Mesangial cell (primary cell): ENCODE measurements around the gene ABCA2. TPM values are rescaled to one million over a fixed set of nuclear protein-coding genes. Genes with fewer than 3 reads are reported as not detected.

Experiments
- total RNA-seq: library from RNA; depleted of rRNA; stranded (reverse); fragments of >200 nt; gene quantifications from 2 replicates; pipeline ENCODE4 v1.2.3, GENCODE V29; 2015

ABCA2 gene
- total RNA-seq, 1 donor from 2014 or later = 44.4 TPM

Other genes with a start within 250 kb of the ABCA2 start
- 82.4 and 97.8 TPM in 2 replicates for gene TMEM141, start 236.9 kb downstream of the ABCA2 start, total RNA-seq
- gene CCDC183, start 231.9 kb downstream of the ABCA2 start, total RNA-seq = 0.25 TPM in 1 of 2 replicates, not detected in the other
- 117 and 144 TPM in 2 replicates for gene RABL6, start 220.3 kb downstream of the ABCA2 start, total RNA-seq
- 0.81 and 1.5 TPM in 2 replicates for gene AJM1, start 185.8 kb downstream of the ABCA2 start, total RNA-seq
- 109 and 152 TPM in 2 replicates for gene PHPT1, start 178.8 kb downstream of the ABCA2 start, total RNA-seq
- gene MAMDC4, start 175.9 kb downstream of the ABCA2 start, total RNA-seq = 1.8 and 3.2 TPM in 2 replicates
- gene EDF1, start 161.9 kb downstream of the ABCA2 start, total RNA-seq = 325 and 364 TPM in 2 replicates
- 10.9 and 22.7 TPM in 2 replicates for gene TRAF2, start 141.7 kb downstream of the ABCA2 start, total RNA-seq
- gene FBXW5, start 83.5 kb downstream of the ABCA2 start, total RNA-seq = 150 and 168 TPM in 2 replicates
- gene C8G, start 83.0 kb downstream of the ABCA2 start, total RNA-seq = not detected in 2 replicates
- gene LCN12, start 76.0 kb downstream of the ABCA2 start, total RNA-seq = 1.6 TPM in 1 of 2 replicates, not detected in the other
- gene PTGDS, start 50.7 kb downstream of the ABCA2 start, total RNA-seq = 4.2 and 463 TPM in 2 replicates
- gene LCNL1, start 45.2 kb downstream of the ABCA2 start, total RNA-seq = 2.5 TPM in 1 of 2 replicates, not detected in the other
- gene PAXX, start 35.8 kb downstream of the ABCA2 start, total RNA-seq = 49.2 and 65.2 TPM in 2 replicates
- gene CLIC3, start 31.7 kb downstream of the ABCA2 start, total RNA-seq = 16.5 and 47.4 TPM in 2 replicates
- gene FUT7, start 3.9 kb upstream of the ABCA2 start, total RNA-seq = not detected in 2 replicates
- gene NPDC1, start 17.9 kb upstream of the ABCA2 start, total RNA-seq = 44.0 and 65.8 TPM in 2 replicates
- gene ENTPD2, start 25.8 kb upstream of the ABCA2 start, total RNA-seq = not detected in 2 replicates
- gene SAPCD2, start 42.3 kb upstream of the ABCA2 start, total RNA-seq = 3.5 and 52.6 TPM in 2 replicates
- gene UAP1L1, start 49.3 kb upstream of the ABCA2 start, total RNA-seq = 6.4 and 13.4 TPM in 2 replicates
- gene MAN1B1, start 58.7 kb upstream of the ABCA2 start, total RNA-seq = 72.8 and 125 TPM in 2 replicates
- gene DPP7, start 86.5 kb upstream of the ABCA2 start, total RNA-seq = 65.3 and 87.8 TPM in 2 replicates
- gene GRIN1, start 110.9 kb upstream of the ABCA2 start, total RNA-seq = 0.13 TPM in 1 of 2 replicates, not detected in the other
- 0.16 TPM in 1 of 2 replicates, not detected in the other for gene LRRC26, start 141.8 kb upstream of the ABCA2 start, total RNA-seq
- gene TMEM210, start 143.8 kb upstream of the ABCA2 start, total RNA-seq = not detected in 2 replicates
- 19.6 and 22.9 TPM in 2 replicates for gene ANAPC2, start 160.3 kb upstream of the ABCA2 start, total RNA-seq
- 79.7 and 97.1 TPM in 2 replicates for gene SSNA1, start 160.4 kb upstream of the ABCA2 start, total RNA-seq
- gene TPRN, start 172.5 kb upstream of the ABCA2 start, total RNA-seq = 9.5 and 9.6 TPM in 2 replicates
- gene TMEM203, start 177.4 kb upstream of the ABCA2 start, total RNA-seq = 36.0 and 40.9 TPM in 2 replicates
- gene NDOR1, start 177.5 kb upstream of the ABCA2 start, total RNA-seq = 15.2 and 24.0 TPM in 2 replicates
- 1.6 and 5.3 TPM in 2 replicates for gene RNF208, start 194.0 kb upstream of the ABCA2 start, total RNA-seq
- 0.49 and 2.9 TPM in 2 replicates for gene CYSRT1, start 196.9 kb upstream of the ABCA2 start, total RNA-seq
- 0.25 TPM in 1 of 2 replicates, not detected in the other for gene RNF224, start 199.3 kb upstream of the ABCA2 start, total RNA-seq
- not detected in 2 replicates for gene SLC34A3, start 202.7 kb upstream of the ABCA2 start, total RNA-seq
- 179 and 1,107 TPM in 2 replicates for gene TUBB4B, start 213.1 kb upstream of the ABCA2 start, total RNA-seq
- not detected in 2 replicates for gene STPG3, start 223.0 kb upstream of the ABCA2 start, total RNA-seq
- 56.2 and 81.0 TPM in 2 replicates for gene NELFB, start 227.1 kb upstream of the ABCA2 start, total RNA-seq
- 50.8 and 52.1 TPM in 2 replicates for gene TOR4A, start 249.5 kb upstream of the ABCA2 start, total RNA-seq